Osteocyte (in vitro differentiated cells): ENCODE measurements around the gene CTXND1. TPM values are rescaled to one million over a fixed set of nuclear protein-coding genes. Genes with fewer than 3 reads are reported as not detected.

Source experiments
- DNase-seq: peaks from one replicate; pipeline ENCODE4 v3.0.0; 2021; ENCODE audit warnings: mixed read lengths; ENCODE audit not compliant: unreplicated experiment; ENCODE audit errors: extremely low spot score
- H3K27ac Mint-ChIP-seq: one replicate; pipeline ENCODE4 v1.8.0; 2021; ENCODE audit warnings: mild to moderate bottlenecking, mixed read lengths; ENCODE audit not compliant: unreplicated experiment
- H3K27me3 Mint-ChIP-seq: one replicate; pipeline ENCODE4 v1.8.0; 2021; ENCODE audit warnings: mixed read lengths; ENCODE audit not compliant: unreplicated experiment
- H3K36me3 Mint-ChIP-seq: one replicate; pipeline ENCODE4 v1.8.0; 2021; ENCODE audit warnings: mixed read lengths; ENCODE audit not compliant: unreplicated experiment
- H3K4me1 Mint-ChIP-seq: one replicate; pipeline ENCODE4 v1.8.0; 2021; ENCODE audit warnings: mixed read lengths; ENCODE audit not compliant: unreplicated experiment
- H3K4me3 Mint-ChIP-seq: one replicate; pipeline ENCODE4 v1.8.0; 2021; ENCODE audit warnings: mild to moderate bottlenecking, moderate library complexity, mixed read lengths; ENCODE audit not compliant: unreplicated experiment
- H3K9me3 Mint-ChIP-seq: one replicate; pipeline ENCODE4 v1.8.0; 2021; ENCODE audit warnings: mixed read lengths; ENCODE audit not compliant: unreplicated experiment
- total RNA-seq: library from RNA; stranded (reverse); gene quantifications from 2 replicates; pipeline ENCODE4 v1.2.1, GENCODE V29; 2021
- TF ChIP-seq, protein P1 (sequence below): fragments of 200-600 bp; sonication (generic); IDR thresholded peaks from 2 replicates; pipeline ENCODE4 v1.5.0; 2021; ENCODE audit warnings: antibody characterized with exemption, mild to moderate bottlenecking, moderate library complexity

CTXND1 gene
- total RNA-seq, 1 donor from 2014 or later, result 0.24 TPM

DNA sequence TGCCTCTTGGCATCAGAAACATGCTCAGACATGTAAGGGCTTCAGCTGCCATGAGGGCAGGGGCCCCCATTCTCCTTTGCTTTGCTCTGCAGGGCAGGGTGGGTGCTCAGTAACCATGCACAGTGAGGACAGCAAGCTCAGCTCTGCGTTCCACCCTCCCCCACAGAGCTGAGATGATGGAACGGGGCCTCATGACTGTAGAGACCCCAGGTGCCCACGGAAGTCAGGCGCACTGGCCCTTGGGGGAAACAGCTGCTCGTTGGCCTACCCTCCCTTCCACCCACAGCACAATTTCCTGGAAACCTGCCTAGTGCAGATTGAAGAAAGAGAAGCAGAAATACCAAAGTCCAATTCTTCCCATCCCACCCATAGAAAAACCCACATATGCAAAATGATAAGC is 10.5 kb downstream of the CTXND1 start:
- no peak overlapping the region for H3K27ac Mint-ChIP-seq
- H3K4me1 Mint-ChIP-seq, result peaks cover 4% of the 10 kb centered on the region
- peaks cover 58% of the 10 kb centered on the region for H3K27me3 Mint-ChIP-seq
- H3K36me3 Mint-ChIP-seq, result no peaks in the 10 kb centered on the region
- TF ChIP-seq, protein P1, sequence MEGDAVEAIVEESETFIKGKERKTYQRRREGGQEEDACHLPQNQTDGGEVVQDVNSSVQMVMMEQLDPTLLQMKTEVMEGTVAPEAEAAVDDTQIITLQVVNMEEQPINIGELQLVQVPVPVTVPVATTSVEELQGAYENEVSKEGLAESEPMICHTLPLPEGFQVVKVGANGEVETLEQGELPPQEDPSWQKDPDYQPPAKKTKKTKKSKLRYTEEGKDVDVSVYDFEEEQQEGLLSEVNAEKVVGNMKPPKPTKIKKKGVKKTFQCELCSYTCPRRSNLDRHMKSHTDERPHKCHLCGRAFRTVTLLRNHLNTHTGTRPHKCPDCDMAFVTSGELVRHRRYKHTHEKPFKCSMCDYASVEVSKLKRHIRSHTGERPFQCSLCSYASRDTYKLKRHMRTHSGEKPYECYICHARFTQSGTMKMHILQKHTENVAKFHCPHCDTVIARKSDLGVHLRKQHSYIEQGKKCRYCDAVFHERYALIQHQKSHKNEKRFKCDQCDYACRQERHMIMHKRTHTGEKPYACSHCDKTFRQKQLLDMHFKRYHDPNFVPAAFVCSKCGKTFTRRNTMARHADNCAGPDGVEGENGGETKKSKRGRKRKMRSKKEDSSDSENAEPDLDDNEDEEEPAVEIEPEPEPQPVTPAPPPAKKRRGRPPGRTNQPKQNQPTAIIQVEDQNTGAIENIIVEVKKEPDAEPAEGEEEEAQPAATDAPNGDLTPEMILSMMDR, result no peak
- DNase-seq, result no peak
- no peaks in the 10 kb centered on the region for H3K9me3 Mint-ChIP-seq
- no peak overlapping the region for H3K4me3 Mint-ChIP-seq

DNA sequence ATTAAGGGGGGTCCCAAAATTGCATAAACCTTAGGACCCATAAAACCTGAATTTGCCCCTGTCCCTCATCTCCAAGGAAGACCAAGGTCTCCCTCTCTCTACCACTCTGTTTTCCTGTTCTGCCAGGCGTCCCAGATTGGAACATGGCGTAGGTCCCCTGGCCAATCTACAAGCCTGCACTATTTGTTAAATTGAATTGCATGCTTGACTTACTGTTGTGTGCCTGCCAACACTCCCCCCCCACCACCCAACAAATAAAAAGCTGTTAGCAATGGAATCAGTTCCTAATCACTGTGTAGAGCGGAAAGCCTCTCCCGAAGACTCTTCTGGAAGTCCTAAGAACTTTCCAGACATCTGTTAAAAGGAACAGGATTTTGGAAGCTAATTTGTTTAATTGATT is 11.7 kb downstream of the CTXND1 start:
- Mint-ChIP-seq H3K9me3 (no peaks in the 10 kb centered on the region), H3K4me3 (no peak overlapping the region), H3K27me3 (peaks cover 54% of the 10 kb centered on the region), H3K27ac (no peak overlapping the region), H3K4me1 (peaks cover 4% of the 10 kb centered on the region), H3K36me3 (no peaks in the 10 kb centered on the region)
- peak; percentile 15 for DNase-seq
- TF ChIP-seq, protein P1, result no peak

DNA sequence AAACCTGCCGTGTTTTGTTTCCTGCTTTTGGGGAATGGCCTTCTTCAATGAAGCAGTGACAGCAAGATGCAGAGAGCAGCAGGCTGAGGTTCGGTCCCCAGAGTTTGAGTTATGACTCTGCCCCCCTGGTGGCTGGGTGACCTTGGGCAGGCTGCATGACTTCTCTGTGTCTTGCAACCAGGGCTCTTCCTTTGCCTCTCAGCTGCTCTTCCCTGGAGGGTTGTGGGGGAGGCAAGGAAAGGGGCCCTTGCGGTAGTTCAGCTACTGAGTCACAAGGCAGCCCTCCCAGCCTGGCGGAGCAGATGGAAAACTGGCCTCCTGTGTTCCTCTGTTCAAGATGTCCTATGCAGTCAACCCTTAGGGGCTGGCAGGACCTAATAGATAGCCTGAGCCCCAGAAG is 17.1 kb downstream of the CTXND1 start:
- H3K9me3 Mint-ChIP-seq, result no peaks in the 10 kb centered on the region
- H3K4me3 Mint-ChIP-seq, result no peak overlapping the region
- no peaks in the 10 kb centered on the region for H3K4me1 Mint-ChIP-seq
- peak; percentile 73 for DNase-seq
- H3K27ac Mint-ChIP-seq, result no peak overlapping the region
- no peaks in the 10 kb centered on the region for H3K36me3 Mint-ChIP-seq
- TF ChIP-seq, protein P1, result peak; percentile 32
- peaks cover 56% of the 10 kb centered on the region for H3K27me3 Mint-ChIP-seq

DNA sequence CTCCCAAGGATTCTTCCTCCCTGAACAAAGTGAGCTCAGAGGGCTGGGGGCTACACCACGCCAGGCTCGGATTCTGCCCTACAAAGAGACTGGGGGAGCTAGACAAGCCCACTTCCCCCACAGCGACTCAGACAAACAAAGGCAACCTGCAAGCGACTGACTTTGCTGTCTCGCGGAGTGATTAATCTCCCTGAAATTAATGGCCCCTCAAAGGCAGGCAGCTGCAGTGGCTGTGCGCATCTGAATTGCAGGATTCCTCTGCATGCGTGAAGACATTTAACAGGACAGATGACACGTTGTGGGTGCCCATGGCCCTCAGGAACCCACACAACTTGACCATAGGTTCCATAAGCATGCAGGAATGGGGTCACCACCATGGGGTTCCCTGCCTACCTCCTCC is 18.4 kb downstream of the CTXND1 start:
- no peak overlapping the region for H3K4me3 Mint-ChIP-seq
- H3K27ac Mint-ChIP-seq, result no peak overlapping the region
- no peak for DNase-seq

GRCh38 chr15:80231371-80231770 is 20.6 kb downstream of the CTXND1 start:
- Mint-ChIP-seq H3K27ac (no peak overlapping the region), H3K4me3 (no peak overlapping the region), H3K27me3 (peaks cover 81% of the 10 kb centered on the region), H3K4me1 (no peaks in the 10 kb centered on the region), H3K36me3 (no peaks in the 10 kb centered on the region), H3K9me3 (no peaks in the 10 kb centered on the region)
- TF ChIP-seq, protein P1, result no peak
- no peak for DNase-seq

More for the DNA sequence above, 18.4 kb downstream of the CTXND1 start:
- TF ChIP-seq, protein P1, result no peak
- H3K27me3 Mint-ChIP-seq, result peaks cover 60% of the 10 kb centered on the region
- H3K9me3 Mint-ChIP-seq, result no peaks in the 10 kb centered on the region
- no peaks in the 10 kb centered on the region for H3K36me3 Mint-ChIP-seq
- no peaks in the 10 kb centered on the region for H3K4me1 Mint-ChIP-seq
